ENCODE measurements around the gene GNB5.
"Not testable (repeated sequence)": the region's sequence is repeated elsewhere in the genome, so short reads cannot be mapped to it uniquely, and the experiment has no call there.

GNB5 gene

GRCh38 chr15:52093167-52093538 is 98.0 kb downstream of the GNB5 start:
- DNase-seq (ENCODE audit: low read depth), result no peak

GRCh38 chr15:52090193-52090592 is 101.0 kb downstream of the GNB5 start:
- no peak for DNase-seq (ENCODE audit: low read depth)

DNA sequence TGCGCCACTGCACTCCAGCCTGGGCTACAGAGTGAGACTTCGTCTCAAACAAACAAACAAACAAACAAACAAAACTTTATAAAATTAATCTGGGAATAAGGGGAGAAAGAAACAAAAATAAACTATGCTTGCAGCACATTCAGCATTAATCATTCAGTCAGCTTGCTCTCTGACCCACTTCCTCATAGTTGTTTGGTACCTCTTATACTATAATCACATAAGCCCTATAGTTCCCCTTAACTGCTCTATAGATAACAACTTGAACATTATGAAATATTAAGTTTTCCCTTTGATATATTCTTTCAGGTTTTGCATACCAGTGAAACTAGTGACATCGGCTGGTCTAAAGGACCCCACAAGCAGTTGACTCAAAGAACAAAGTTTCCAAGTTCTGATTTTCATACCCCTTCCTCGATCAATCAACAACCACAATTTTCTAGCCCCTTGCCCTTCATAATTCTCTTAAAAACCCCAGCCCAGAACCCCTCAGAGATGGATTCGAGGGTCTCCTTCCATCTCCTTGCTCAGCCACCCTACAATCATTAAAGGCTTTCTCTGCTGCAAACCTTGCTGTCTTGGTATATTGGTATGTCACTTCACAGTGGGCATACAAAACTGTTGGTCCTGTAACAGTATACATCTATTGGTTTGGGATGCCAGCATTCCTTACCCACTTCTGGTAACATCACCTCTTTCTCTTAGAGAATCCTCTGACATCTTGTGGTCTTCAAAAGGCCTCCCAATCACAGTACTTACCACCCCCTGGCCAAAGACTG is 105.0 kb downstream of the GNB5 start:
- DNase-seq (ENCODE audit: low read depth), result no peak

- DNase-seq (ENCODE audit: low read depth), result no peak
Measured at GRCh38 chr15:52085299-52085698, 105.9 kb downstream of the GNB5 start.

DNA sequence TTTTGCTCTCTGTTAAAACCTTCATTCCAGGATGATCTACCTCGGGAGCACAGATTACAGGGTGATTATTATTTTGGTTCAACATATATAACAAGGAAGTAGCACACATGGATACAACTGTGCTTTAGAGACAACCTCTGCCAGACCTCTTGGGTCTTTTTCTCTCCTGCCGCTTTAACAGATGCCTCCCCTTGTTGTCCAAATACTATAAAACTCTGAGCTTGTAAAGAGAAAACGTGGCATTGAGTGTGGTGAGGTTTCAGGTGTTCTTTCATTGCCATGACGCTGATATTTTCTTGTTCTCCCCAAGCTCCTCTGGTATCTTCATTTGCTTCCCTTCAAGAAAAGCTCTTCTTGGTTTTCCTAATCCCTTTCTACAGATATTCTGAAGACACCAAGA is 107.6 kb downstream of the GNB5 start:
- DNase-seq (ENCODE audit: low read depth), result no peak

DNA sequence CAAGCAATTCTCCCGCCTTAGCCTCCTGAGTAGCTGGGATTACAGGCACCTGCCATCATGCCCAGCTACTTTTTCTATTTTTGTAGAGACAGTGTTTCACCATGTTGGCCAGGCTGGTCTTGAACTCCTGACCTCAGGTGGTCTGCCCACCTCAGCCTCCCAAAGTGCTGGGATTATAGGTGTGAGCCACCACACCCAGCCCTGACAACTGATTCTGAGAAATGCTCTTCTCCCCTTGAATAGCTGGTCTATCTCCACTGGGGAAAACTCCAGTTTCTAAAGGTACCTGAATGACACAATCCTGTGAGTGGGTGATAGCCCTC is 108.2 kb downstream of the GNB5 start:
- not testable (repeated sequence) for DNase-seq (ENCODE audit: low read depth)

DNA sequence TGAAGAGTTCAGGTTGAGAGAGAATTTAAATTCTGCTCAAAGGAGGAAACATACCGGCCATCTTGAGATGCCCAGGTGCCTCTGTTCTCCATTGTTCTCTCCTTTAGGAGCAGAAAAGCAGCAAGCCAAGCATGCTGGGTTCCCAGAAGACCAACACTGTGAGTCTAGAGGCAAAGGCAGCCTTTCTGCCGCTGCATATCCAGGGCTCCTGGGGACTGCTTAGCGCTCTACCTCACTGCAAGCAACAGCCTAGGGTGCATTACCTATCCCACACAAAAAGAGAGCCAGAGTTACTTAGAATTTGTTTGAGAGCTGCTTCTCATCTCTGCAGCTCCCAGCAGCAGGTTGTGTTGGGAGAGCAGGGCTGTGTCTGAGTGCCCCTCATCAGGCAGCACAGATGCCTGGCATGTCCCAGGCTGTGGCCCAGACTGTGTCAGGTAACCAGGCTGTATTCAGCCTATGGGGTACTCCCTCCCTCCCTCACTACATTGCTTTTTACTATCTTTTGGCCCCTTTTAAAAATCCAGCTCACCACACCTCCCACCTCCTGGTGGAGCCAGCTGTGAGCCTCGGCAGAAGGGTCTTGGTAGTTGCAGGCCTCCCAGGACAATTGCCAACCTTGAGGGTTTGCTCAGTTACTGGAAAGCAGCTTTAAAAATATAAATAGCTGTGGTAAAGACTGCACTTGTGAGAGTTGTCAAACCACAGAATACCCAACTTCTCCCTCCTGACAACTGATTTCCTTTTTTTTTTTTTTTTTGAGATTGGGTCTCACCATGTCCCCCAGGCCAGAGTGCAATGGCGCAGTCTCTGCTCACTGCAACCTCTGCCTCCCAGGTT is 108.8 kb downstream of the GNB5 start:
- no peak for DNase-seq (ENCODE audit: low read depth)

- DNase-seq (ENCODE audit: low read depth), result no peak
Measured at GRCh38 chr15:52080706-52081392, 110.3 kb downstream of the GNB5 start.

GRCh38 chr15:52080031-52080430 is 111.2 kb downstream of the GNB5 start:
- DNase-seq (ENCODE audit: low read depth), result no peak

DNA sequence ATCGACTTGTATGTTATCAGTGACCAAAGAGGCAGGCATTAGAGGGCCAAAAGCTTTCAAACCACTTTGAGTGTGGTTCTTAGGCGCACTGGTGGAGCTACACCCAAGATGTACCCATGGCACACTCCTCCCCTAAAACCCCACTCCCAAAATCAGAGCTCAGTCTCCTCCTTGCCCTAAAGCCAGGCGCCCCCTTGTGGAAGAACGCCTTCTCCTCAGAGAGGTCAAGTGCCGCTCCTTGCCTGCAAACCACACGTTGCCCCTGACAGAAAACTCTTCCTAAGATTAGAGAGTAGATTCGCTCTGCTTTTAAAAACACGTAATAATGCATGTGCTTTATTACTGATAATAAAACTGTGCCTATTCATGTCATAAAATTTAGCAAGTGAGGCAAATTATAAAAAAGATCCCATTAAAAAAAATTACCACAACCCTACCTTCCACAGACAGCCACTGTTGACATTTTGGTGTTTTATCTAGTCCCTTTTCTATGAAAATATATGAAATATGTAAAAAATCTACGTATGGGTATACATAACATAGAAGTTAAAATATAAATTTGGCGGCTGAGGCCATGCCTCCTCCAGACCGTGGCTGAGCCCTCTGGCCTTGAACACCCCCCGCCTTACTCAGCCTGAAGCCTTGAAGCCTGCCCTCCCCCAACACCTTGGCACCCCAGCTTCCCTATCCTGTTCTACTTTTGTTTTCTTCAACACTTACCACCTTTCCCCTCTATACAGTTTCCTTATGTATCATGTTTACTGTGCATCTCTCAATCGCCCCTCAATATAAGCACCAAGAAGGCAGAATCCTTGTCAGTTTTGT is 112.1 kb downstream of the GNB5 start:
- DNase-seq (ENCODE audit: low read depth), result peak; percentile 64

DNA sequence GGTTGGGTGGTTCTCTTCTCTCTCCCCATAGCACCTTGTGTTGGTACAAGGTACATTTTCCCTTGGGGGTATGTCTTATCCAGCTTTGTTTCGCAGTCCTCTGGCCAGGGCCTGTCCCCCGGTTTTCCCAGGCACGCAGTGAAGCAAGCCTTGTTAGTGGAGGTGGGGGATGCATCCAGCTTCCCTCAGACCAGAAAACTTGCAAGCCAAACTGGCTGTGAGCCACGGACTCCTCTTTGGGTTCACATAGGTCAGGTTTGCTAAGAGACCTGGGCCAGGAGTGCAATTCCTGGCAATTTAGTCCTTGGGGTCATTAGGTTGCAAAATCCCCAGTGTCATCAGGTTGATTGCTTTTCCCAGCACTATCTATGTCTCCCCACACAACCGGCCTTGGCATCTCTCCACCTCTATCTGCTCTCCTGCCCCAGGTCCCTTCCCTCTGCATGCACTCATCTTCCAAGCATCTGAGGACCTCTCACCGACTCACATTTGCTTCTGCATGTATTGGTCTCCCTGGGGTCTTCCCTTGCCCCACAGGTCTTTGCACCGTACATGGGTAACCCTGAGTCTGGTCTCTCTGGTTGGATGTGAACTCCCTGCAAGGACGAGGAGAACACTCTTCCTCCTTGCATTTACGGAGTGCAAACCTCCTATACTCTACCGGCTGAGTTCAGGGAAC is 112.9 kb downstream of the GNB5 start:
- no peak for DNase-seq (ENCODE audit: low read depth)

DNA sequence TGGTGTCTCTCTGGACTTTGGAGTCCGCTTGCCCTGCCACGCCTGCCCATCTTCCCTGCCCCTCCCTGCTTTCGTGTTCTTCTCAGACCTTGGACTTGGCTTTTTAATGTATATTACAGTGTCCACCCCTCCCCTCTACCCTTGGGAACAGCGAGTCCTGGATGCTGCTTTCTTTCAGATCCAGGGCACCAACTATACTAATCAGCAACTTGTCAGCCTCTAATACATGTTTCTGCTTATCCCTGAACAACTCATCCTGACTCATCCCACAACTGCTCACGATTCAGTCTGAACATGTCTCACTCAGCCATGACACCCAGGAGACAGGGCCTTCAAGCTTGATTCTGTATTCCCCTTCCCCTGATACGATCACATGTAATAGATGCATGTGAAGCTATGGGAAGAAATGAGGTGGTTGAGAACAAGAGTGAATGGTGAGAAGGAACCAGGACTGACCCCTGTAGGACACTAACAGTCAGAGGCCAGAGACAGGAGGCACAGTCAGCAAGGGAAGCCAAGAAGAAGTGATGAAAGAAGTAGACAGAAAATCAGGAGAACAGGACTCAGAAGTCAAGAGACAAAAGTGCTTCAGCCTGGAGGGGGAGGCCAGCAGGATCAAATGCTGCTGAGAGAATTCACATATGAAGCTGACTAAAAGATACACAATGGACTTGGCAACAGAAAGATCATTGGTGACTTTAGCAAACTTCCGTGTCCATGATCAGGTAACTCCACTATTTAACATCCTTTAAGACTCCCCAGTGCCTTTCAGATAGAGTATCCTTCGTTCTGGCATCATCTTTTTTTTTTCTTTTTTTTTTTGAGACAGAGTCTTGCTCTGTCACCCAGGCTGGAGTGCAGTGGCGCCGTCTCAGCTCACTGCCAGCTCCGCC is 114.1 kb downstream of the GNB5 start:
- DNase-seq (ENCODE audit: low read depth), result no peak

DNA sequence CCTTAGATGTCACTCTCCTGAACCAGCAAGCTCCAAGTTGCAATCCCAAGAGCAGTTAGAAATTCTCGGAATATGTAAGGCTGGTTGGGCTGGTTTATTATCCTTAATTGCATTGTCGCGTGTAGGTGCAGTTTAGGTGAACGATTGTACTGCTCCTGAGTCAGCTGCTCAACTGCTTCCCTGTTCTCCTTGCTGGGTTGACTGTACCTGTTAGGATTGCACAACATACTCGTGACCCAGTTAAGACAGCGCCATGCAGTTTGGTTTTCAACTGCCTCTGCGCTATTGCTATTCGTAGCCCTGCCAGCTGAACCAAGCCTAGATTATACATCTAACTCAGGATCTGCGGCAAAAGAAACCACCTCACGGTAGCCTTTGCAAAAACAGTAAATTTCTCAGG is 119.6 kb downstream of the GNB5 start:
- DNase-seq (ENCODE audit: low read depth), result no peak

GRCh38 chr15:52069559-52069958 is 121.6 kb downstream of the GNB5 start:
- no peak for DNase-seq (ENCODE audit: low read depth)

- no peak for DNase-seq (ENCODE audit: low read depth)
Measured at GRCh38 chr15:52068004-52068615, 123.1 kb downstream of the GNB5 start.

DNA sequence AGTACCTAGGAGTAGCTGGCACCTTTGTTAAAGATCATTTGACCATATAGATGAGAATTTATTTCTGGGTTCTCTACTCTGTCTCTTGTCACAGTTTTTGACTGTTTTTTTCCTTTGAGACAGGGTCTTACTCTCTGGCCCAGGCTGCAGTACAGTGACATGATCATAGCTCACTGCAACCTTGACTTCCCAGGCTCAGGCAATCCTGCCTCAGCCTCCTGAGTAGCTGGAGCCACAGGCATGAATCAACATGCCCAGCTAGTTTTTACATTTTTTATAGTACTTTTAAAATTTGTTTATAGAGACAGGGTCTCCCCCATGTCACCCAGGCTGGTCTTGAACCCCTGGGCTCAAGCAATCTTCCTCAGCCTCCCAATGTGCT is 123.7 kb downstream of the GNB5 start:
- no peak for DNase-seq (ENCODE audit: low read depth)

- DNase-seq (ENCODE audit: low read depth), result no peak
Measured at GRCh38 chr15:52066842-52067544, 124.2 kb downstream of the GNB5 start.

All from activated T-helper 1 cell treated with Interleukin-2 at 50 U/mL for 16 hours (primary cell).